Trophoblast cell (in vitro differentiated cells and primary cell): ENCODE results near the gene PSMD2.
A peak's percentile ranks its signal among the peaks of the same experiment; 100 is the strongest.

Experiments used
- DNase-seq, 2 donors: peaks; one replicate each; pipeline ENCODE4 v3.0.0-alpha.2; 2016
- H2AFZ ChIP-seq: 2 replicates; pipeline ENCODE4 v1.6.1; 2013; ENCODE audit warnings: low read length, moderate library complexity, mild to moderate bottlenecking; ENCODE audit not compliant: insufficient read depth, poor library complexity
- H2AK5ac ChIP-seq: 2 replicates; pipeline ENCODE4 v1.6.1; 2013; ENCODE audit warnings: mild to moderate bottlenecking, low read length
- H2BK120ac ChIP-seq: 2 replicates; pipeline ENCODE4 v1.6.1; 2013; ENCODE audit warnings: low read length, mild to moderate bottlenecking, moderate library complexity; ENCODE audit not compliant: insufficient read depth, poor library complexity
- H2BK12ac ChIP-seq: 2 replicates; pipeline ENCODE4 v1.6.1; 2013; ENCODE audit warnings: mild to moderate bottlenecking, low read length, moderate library complexity
- H2BK5ac ChIP-seq: 2 replicates; pipeline ENCODE4 v1.6.1; 2013; ENCODE audit warnings: low read length, low read depth, moderate library complexity, mild to moderate bottlenecking; ENCODE audit not compliant: poor library complexity
- H3K14ac ChIP-seq: 2 replicates; pipeline ENCODE4 v1.6.1; 2013; ENCODE audit warnings: mild to moderate bottlenecking, low read length
- H3K18ac ChIP-seq: 2 replicates; pipeline ENCODE4 v1.6.1; 2013; ENCODE audit warnings: mild to moderate bottlenecking, low read length
- H3K23ac ChIP-seq: 2 replicates; pipeline ENCODE4 v1.6.1; 2013; ENCODE audit warnings: low read length
- H3K27ac ChIP-seq: 2 replicates; pipeline ENCODE4 v1.5.1; 2013; ENCODE audit warnings: low read depth, mild to moderate bottlenecking, inconsistent platforms, low read length, moderate library complexity
- H3K27me3 ChIP-seq: 2 replicates; pipeline ENCODE4 v1.6.1; 2013; ENCODE audit warnings: inconsistent platforms, mild to moderate bottlenecking, low read length, moderate library complexity; ENCODE audit not compliant: insufficient read depth
- H3K36me3 ChIP-seq, 2 experiments: 1 replicate in 1 of 2; 2 replicates in 1 of 2; pipeline ENCODE4 v1.6.1; 2013; ENCODE audit warnings: low read length in 2 of 2, mild to moderate bottlenecking in 2 of 2, moderate library complexity in 1 of 2; ENCODE audit not compliant: insufficient read depth in 2 of 2, control insufficient read depth in 1 of 2
- H3K4ac ChIP-seq: 2 replicates; pipeline ENCODE4 v1.6.1; 2013; ENCODE audit warnings: low read depth, mild to moderate bottlenecking, low read length, moderate library complexity
- H3K4me1 ChIP-seq, 2 experiments: 1 replicate in 1 of 2; 2 replicates in 1 of 2; pipeline ENCODE4 v1.6.1; 2013; ENCODE audit warnings: low read length in 2 of 2, mild to moderate bottlenecking in 2 of 2, moderate library complexity in 1 of 2; ENCODE audit not compliant: insufficient read depth in 2 of 2, control insufficient read depth in 1 of 2
- H3K4me2 ChIP-seq: 2 replicates; pipeline ENCODE4 v1.6.1; 2013; ENCODE audit warnings: inconsistent platforms, mild to moderate bottlenecking, low read length, moderate library complexity
- H3K4me3 ChIP-seq: 2 replicates; pipeline ENCODE4 v1.5.1; 2013; ENCODE audit warnings: mild to moderate bottlenecking, low read depth, low read length, inconsistent platforms
- H3K79me1 ChIP-seq: one replicate; pipeline ENCODE4 v1.6.1; 2013; ENCODE audit warnings: low read length
- H3K79me2 ChIP-seq: 2 replicates; pipeline ENCODE4 v1.6.1; 2013; ENCODE audit warnings: low read length, mild to moderate bottlenecking; ENCODE audit not compliant: control insufficient read depth, insufficient read depth, poor library complexity
- H3K9ac ChIP-seq: 2 replicates; pipeline ENCODE4 v1.6.1; 2013; ENCODE audit warnings: mild to moderate bottlenecking, low read length
- H3K9me3 ChIP-seq: 2 replicates; pipeline ENCODE4 v1.6.1; 2013; ENCODE audit warnings: low read depth, mild to moderate bottlenecking, control low read depth, inconsistent platforms, low read length; ENCODE audit not compliant: insufficient read depth
- H4K12ac ChIP-seq: 2 replicates; pipeline ENCODE4 v1.6.1; 2013; ENCODE audit warnings: low read depth, mild to moderate bottlenecking, low read length, moderate library complexity
- H4K8ac ChIP-seq: 2 replicates; pipeline ENCODE4 v1.6.1; 2013; ENCODE audit warnings: low read depth, mild to moderate bottlenecking, low read length, moderate library complexity
- H4K91ac ChIP-seq: one replicate; pipeline ENCODE4 v1.6.1; 2013; ENCODE audit warnings: low read depth, mild to moderate bottlenecking, low read length, moderate library complexity
- WGBS: extraction: QIAGEN DNeasy Blood & Tissue Kit; methylation state at CpG from one replicate; pipeline ENCODE4 v1.1.7; 2013; ENCODE audit warnings: missing lambda C conversion rate; ENCODE audit not compliant: insufficient read length, insufficient coverage; ENCODE audit errors: extremely low coverage; 5-methylcytosine and 5-hydroxymethylcytosine counted together

The PSMD2 gene

DNA sequence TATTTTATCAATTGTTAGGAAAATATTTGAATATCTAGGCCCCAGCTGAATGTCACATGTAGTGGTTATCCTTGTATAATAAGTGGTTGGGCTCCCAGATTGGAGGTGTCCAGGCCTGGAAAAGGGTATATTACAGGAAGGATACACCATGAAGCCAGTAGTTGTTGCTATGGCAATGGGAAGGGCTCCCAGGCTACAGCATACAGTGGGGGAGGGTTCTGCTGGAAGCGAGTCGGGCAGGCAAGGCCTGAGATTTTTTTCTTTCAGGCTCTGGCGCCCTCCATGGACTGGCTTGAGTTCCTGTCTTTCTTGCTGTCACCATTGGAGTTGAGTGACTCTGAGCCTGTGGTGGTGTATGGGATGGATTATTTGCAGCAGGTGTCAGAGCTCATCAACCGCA lies 14.3 kb upstream of the PSMD2 start:
- Histone ChIP-seq H3K23ac (no peak overlapping the region), H2AK5ac (no peak overlapping the region), H3K27me3 (no peaks in the 10 kb centered on the region), H3K18ac (no peak overlapping the region), H3K79me1 (no peaks in the 10 kb centered on the region), H3K4ac (no peak overlapping the region), H3K79me2 (no peaks in the 10 kb centered on the region), H3K27ac (no peak overlapping the region), H2AFZ (no peak overlapping the region), H3K4me1 (no peaks in the 10 kb centered on the region), H3K4me2 (no peak overlapping the region), H3K9ac (no peak overlapping the region), H4K12ac (no peak overlapping the region), H2BK12ac (no peak overlapping the region), H4K8ac (no peak overlapping the region), H2BK120ac (no peak overlapping the region), H2BK5ac (no peak overlapping the region), H3K36me3 (no peaks in the 10 kb centered on the region), H3K4me3 (no peak overlapping the region), H4K91ac (no peak overlapping the region), H3K9me3 (peaks cover 2% of the 10 kb centered on the region), H3K14ac (no peak overlapping the region)
- peak in 1 of 2 donors; percentile 16 for DNase-seq
- no CpG with 5 or more reads among the region's 4 CpGs for WGBS

DNA sequence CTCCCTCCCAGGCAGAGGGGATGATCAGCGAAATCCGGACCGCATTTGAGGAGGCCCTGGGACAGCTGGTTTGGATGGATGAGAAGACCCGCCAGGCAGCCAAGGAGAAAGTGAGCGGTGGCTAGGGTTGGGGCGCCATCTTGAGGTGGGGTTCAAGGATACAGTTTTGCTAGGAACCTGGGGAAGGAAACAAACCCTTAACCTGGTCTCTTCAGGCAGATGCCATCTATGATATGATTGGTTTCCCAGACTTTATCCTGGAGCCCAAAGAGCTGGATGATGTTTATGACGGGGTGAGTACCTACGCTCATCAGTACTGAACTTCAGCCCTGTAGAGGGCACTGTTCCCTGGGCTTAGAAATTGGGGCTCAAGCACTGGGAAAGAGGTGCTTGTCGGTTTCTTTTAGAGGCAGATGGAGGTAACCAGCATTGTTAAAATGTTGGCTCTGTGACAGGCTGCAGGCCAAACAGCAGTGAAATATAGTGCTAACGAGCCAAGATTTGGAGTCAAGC lies 9.6 kb upstream of the PSMD2 start:
- no peaks in the 10 kb centered on the region for H3K4me1 ChIP-seq
- H4K12ac ChIP-seq: no peak overlapping the region
- H3K27me3 ChIP-seq: no peaks in the 10 kb centered on the region
- no peaks in the 10 kb centered on the region for H3K36me3 ChIP-seq
- H3K4ac ChIP-seq: no peak overlapping the region
- H3K4me3 ChIP-seq: no peak overlapping the region
- H2BK5ac ChIP-seq: no peak overlapping the region
- no CpG with 5 or more reads among the region's 10 CpGs for WGBS
- H3K9me3 ChIP-seq: peaks cover 2% of the 10 kb centered on the region
- no peaks in the 10 kb centered on the region for H3K79me2 ChIP-seq
- no peak overlapping the region for H3K23ac ChIP-seq
- no peak overlapping the region for H4K91ac ChIP-seq
- no peak overlapping the region for H2AFZ ChIP-seq
- no peak overlapping the region for H4K8ac ChIP-seq
- no peak overlapping the region for H2BK12ac ChIP-seq
- no peak overlapping the region for H3K18ac ChIP-seq
- H2AK5ac ChIP-seq: no peak overlapping the region
- no peak overlapping the region for H3K27ac ChIP-seq
- peak in 1 of 2 donors; percentile 40 for DNase-seq
- no peak overlapping the region for H3K4me2 ChIP-seq
- no peak overlapping the region for H3K9ac ChIP-seq
- H3K79me1 ChIP-seq: no peaks in the 10 kb centered on the region
- H3K14ac ChIP-seq: no peak overlapping the region
- H2BK120ac ChIP-seq: no peak overlapping the region

DNA sequence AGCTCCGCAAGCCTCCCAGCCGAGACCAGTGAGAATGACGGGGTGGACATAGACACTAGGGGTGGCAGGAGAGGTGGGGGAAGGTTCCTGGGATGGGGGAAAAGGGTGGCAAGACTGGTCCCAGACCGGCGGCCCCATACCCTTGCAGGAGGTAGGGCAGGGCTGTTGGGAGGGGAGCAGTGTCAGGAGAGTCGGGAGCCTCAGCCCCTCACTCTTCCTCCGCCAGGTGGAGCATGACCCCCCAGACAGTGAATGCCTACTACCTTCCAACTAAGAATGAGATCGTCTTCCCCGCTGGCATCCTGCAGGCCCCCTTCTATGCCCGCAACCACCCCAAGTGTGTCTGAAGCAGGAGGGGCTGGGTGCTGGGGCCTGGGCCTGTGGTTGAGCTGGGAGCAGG lies 8.7 kb upstream of the PSMD2 start:
- H3K14ac ChIP-seq: no peak overlapping the region
- H2BK5ac ChIP-seq: no peak overlapping the region
- H3K4me3 ChIP-seq: no peak overlapping the region
- no peak overlapping the region for H2BK120ac ChIP-seq
- no CpG with 5 or more reads among the region's 10 CpGs for WGBS
- H3K79me1 ChIP-seq: no peaks in the 10 kb centered on the region
- no peak overlapping the region for H2BK12ac ChIP-seq
- H2AFZ ChIP-seq: no peak overlapping the region
- H3K79me2 ChIP-seq: no peaks in the 10 kb centered on the region
- no peak overlapping the region for H3K23ac ChIP-seq
- H2AK5ac ChIP-seq: no peak overlapping the region
- H3K18ac ChIP-seq: no peak overlapping the region
- no peak overlapping the region for H3K4me2 ChIP-seq
- no peaks in the 10 kb centered on the region for H3K36me3 ChIP-seq
- H3K9me3 ChIP-seq: peaks cover 2% of the 10 kb centered on the region
- no peak overlapping the region for H3K4ac ChIP-seq
- no peak overlapping the region for H4K12ac ChIP-seq
- H4K91ac ChIP-seq: no peak overlapping the region
- no peak overlapping the region for H3K27ac ChIP-seq
- H3K9ac ChIP-seq: no peak overlapping the region
- H3K27me3 ChIP-seq: no peaks in the 10 kb centered on the region
- no peak for DNase-seq
- H3K4me1 ChIP-seq: no peaks in the 10 kb centered on the region
- no peak overlapping the region for H4K8ac ChIP-seq

DNA sequence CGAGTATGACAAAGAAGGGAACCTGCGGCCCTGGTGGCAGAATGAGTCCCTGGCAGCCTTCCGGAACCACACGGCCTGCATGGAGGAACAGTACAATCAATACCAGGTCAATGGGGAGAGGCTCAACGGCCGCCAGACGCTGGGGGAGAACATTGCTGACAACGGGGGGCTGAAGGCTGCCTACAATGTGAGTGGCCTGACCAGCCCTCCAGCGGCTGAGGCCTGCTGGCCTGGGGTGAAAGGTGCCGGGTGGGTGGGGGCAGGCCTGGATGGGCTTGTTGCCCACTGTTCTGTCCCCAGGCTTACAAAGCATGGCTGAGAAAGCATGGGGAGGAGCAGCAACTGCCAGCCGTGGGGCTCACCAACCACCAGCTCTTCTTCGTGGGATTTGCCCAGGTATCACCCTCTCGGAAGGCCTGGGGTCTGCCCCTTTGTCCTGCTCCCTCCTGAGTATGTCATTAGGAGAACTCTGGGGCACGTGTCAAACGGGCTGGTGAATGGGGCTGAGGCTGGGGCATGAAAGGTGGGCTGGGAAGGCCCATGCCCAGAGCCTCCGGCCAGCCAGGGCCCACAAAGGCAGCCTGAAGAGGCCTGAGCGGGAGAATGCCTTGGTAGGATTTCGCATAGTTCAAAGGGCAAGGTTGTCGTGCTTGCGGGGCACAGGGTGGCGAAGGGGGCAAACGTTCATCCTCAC lies 7.8 kb upstream of the PSMD2 start:
- Histone ChIP-seq H3K18ac (no peak overlapping the region), H3K4ac (no peak overlapping the region), H2BK12ac (no peak overlapping the region), H3K4me3 (no peak overlapping the region), H2AK5ac (no peak overlapping the region), H4K8ac (no peak overlapping the region), H2BK120ac (no peak overlapping the region), H2AFZ (no peak overlapping the region), H4K12ac (no peak overlapping the region), H3K79me1 (no peaks in the 10 kb centered on the region), H3K79me2 (no peaks in the 10 kb centered on the region), H3K14ac (no peak overlapping the region), H3K9ac (no peak overlapping the region), H3K23ac (no peak overlapping the region), H3K9me3 (peaks cover 2% of the 10 kb centered on the region), H3K36me3 (no peaks in the 10 kb centered on the region), H3K27ac (no peak overlapping the region), H3K27me3 (no peaks in the 10 kb centered on the region), H4K91ac (no peak overlapping the region), H2BK5ac (no peak overlapping the region), H3K4me2 (no peak overlapping the region), H3K4me1 (no peaks in the 10 kb centered on the region)
- no peak for DNase-seq
- WGBS: no CpG with 5 or more reads among the region's 22 CpGs
